BLaER1 (cell line): ENCODE measurements around the gene KLF13.

ENCODE experiments used
- H3K27ac ChIP-seq: shearing (Covaris generic); formaldehyde crosslinking; 2 replicates; pipeline ENCODE4 v1.8.1; 2022
- H3K27me3 ChIP-seq: shearing (Covaris generic); formaldehyde crosslinking; 2 replicates; pipeline ENCODE4 v1.8.1; 2022
- H3K36me3 ChIP-seq: shearing (Covaris generic); formaldehyde crosslinking; 2 replicates; pipeline ENCODE4 v1.8.1; 2022
- H3K4me1 ChIP-seq: shearing (Covaris generic); formaldehyde crosslinking; 2 replicates; pipeline ENCODE4 v1.8.1; 2022
- H3K4me2 ChIP-seq: shearing (Covaris generic); formaldehyde crosslinking; 2 replicates; pipeline ENCODE4 v1.8.1; 2022
- H3K4me3 ChIP-seq: shearing (Covaris generic); formaldehyde crosslinking; 2 replicates; pipeline ENCODE4 v1.8.1; 2022
- H3K9ac ChIP-seq: shearing (Covaris generic); formaldehyde crosslinking; 2 replicates; pipeline ENCODE4 v1.8.1; 2022
- H3K9me3 ChIP-seq: shearing (Covaris generic); formaldehyde crosslinking; 2 replicates; pipeline ENCODE4 v1.8.1; 2022
- H4K20me1 ChIP-seq: shearing (Covaris generic); formaldehyde crosslinking; 2 replicates; pipeline ENCODE4 v1.8.1; 2022
- Cebpa-rat ChIP-seq: shearing (Covaris generic); IDR thresholded peaks from 2 replicates; pipeline ENCODE4 v1.8.1; 2022

KLF13 gene

DNA sequence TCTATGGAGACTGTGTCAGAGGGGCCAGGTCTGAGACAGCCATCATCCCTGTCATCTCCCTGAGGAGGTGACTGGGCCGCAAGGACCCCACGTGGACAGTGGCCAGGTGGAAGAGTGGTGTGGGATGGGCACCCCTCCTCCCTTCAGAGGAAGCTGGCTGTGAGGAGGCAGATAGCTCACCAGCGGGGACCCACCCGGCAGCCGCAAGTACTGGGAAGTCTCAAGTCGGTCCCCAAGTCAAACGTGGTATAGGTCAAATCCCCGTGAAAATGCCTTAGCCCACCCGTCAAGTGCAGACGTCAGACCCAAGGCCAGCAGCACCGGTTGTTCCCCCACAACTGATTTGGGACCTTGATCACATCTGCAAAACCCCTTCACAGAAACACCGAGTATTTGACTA is 12.3 kb upstream of the KLF13 start:
- no peak overlapping the region for H3K4me2 ChIP-seq
- no peak overlapping the region for H3K9ac ChIP-seq
- peaks cover 29% of the 10 kb centered on the region for H3K4me1 ChIP-seq
- no peaks in the 10 kb centered on the region for H3K36me3 ChIP-seq
- H3K27me3 ChIP-seq = no peaks in the 10 kb centered on the region
- H4K20me1 ChIP-seq = no peaks in the 10 kb centered on the region
- H3K27ac ChIP-seq = no peak overlapping the region
- peaks cover 15% of the 10 kb centered on the region for H3K9me3 ChIP-seq
- no peak overlapping the region for H3K4me3 ChIP-seq
- no peak for TF ChIP-seq Cebpa-rat

DNA sequence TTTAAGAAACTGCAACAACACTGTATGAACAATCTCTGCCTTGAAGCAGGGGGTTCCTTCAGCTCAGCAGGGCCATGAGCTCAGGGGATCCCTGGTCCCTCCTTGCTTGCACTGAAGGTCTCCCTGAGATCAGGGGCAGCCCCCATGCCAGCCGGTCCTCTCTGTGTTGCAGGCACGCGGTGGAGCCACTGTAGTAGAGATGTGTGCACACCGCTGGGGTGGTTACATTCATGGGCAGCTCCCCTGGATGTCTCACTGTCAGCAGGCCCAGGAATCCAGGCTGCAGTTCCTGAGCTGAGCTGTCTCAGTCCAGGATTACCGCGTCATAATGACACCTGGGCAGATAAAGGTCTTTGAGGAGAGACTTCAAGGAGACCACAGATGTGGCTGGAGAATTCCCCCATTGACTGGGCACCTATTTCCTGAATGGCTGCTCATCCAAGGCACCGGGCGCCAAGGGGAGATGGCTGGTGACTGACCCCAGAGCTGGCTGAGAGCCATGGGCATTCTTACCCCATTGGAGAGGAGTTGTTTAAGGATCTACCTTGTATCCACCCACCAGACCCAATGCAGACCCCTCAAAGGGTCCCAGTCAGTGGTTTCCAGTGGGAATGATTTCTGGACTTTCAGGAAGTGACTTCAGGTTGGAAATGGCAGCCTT is 10.4 kb upstream of the KLF13 start:
- H3K9ac ChIP-seq = no peak overlapping the region
- H3K27ac ChIP-seq = no peak overlapping the region
- TF ChIP-seq Cebpa-rat = no peak
- H3K9me3 ChIP-seq = peaks cover 17% of the 10 kb centered on the region
- no peaks in the 10 kb centered on the region for H3K27me3 ChIP-seq
- H3K4me1 ChIP-seq = peaks cover 28% of the 10 kb centered on the region
- no peak overlapping the region for H3K4me3 ChIP-seq
- no peak overlapping the region for H3K4me2 ChIP-seq
- no peaks in the 10 kb centered on the region for H3K36me3 ChIP-seq
- no peaks in the 10 kb centered on the region for H4K20me1 ChIP-seq

GRCh38 chr15:31317017-31317416 is 9.6 kb upstream of the KLF13 start:
- no peak overlapping the region for H3K4me3 ChIP-seq
- H3K4me2 ChIP-seq = no peak overlapping the region
- H3K36me3 ChIP-seq = no peaks in the 10 kb centered on the region
- no peak overlapping the region for H3K9ac ChIP-seq
- H4K20me1 ChIP-seq = no peaks in the 10 kb centered on the region
- TF ChIP-seq Cebpa-rat = no peak
- H3K27ac ChIP-seq = no peak overlapping the region
- peaks cover 20% of the 10 kb centered on the region for H3K9me3 ChIP-seq
- peaks cover 32% of the 10 kb centered on the region for H3K4me1 ChIP-seq
- H3K27me3 ChIP-seq = no peaks in the 10 kb centered on the region

DNA sequence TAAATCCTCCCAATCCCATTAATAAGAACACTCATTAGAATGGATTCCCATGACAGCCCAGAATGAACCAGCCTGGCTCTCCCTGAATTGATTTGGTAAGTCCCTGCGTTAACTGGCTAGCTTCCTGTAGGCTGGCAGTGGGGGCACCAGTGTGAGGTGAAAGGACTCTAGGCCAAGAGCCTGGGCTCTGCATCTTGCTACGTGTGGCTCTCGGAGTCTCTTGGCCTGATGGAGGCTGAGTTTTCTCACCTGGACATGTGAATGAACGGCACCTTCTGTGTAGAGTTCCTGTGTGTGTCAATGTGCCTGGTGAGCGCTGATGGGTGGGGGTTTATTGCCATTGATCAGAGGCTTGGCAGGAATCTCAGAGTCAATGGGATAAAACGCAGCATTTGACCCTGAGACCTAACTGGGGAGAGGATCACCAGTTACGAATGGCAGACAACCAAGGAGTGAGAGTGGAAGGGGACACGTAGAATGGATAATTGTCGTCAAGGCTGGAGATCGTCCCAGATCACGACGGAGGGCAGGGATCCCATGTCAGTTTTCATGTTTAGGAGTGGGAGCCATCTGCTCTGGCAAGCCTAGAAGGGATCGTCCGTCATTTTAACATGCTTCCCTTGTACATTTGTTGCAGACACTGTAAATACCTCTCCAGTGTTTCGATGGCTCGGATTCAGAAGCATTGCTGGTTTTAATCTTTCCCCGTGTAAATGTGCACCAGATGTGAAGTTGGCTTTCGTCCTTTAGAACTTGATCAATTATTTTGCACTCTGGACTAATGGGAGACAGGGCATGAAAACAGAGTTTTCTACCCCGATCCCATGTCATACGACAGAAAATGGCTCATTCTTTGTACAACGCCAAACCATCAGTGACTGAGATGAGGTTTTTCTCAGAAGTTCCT is 9.0 kb upstream of the KLF13 start:
- H3K27me3 ChIP-seq = no peaks in the 10 kb centered on the region
- no peak overlapping the region for H3K27ac ChIP-seq
- no peak for TF ChIP-seq Cebpa-rat
- H3K4me3 ChIP-seq = no peak overlapping the region
- H3K9ac ChIP-seq = no peak overlapping the region
- no peaks in the 10 kb centered on the region for H4K20me1 ChIP-seq
- H3K36me3 ChIP-seq = no peaks in the 10 kb centered on the region
- H3K4me1 ChIP-seq = peaks cover 39% of the 10 kb centered on the region
- H3K9me3 ChIP-seq = peaks cover 20% of the 10 kb centered on the region
- H3K4me2 ChIP-seq = no peak overlapping the region

DNA sequence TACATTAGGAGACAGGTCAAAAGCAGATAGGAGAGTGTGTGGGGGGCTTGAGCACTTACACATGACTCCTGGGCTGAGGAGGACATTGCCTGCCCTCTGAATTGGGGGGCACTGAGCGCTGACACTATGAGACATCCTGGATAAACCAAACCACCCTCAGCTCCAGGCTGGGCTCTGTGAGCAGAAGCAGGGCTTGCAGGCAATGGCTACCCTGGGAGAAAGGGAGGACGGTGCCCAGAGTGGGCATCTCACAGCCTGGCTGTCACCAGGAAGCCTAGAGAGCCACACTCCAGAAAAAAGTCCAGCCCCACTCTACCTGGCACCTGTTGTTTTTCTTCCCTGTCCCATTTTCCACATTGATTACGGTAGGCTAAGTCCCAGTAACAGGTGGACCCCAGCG is 8.2 kb upstream of the KLF13 start:
- Histone ChIP-seq H3K36me3 (no peaks in the 10 kb centered on the region), H3K4me3 (no peak overlapping the region), H3K4me1 (peaks cover 44% of the 10 kb centered on the region), H3K27me3 (no peaks in the 10 kb centered on the region), H3K27ac (no peak overlapping the region), H3K9me3 (peaks cover 15% of the 10 kb centered on the region), H4K20me1 (no peaks in the 10 kb centered on the region), H3K4me2 (peak overlapping the region; percentile 54), H3K9ac (no peak overlapping the region)
- TF ChIP-seq Cebpa-rat = no peak

DNA sequence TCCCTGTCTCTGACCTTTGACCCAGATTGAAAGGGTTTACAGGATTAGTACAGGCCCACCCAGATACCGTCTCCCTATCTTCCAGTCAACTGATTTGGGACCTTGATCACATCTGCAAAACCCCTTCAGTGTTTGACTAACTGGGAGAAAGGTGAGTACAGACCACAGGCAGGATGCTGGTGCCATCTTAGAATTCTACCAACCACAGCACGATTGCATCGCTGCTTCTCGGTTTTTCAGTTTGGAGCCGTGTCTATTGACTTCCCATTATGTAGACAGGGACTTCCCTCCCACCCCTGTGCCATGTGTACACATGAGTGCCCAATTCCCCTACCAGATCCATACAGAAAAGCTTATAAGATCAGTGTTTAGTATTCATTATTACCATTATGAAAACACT is 6.6 kb upstream of the KLF13 start:
- Histone ChIP-seq H4K20me1 (no peaks in the 10 kb centered on the region), H3K9ac (no peak overlapping the region), H3K36me3 (no peaks in the 10 kb centered on the region), H3K4me3 (no peak overlapping the region), H3K27me3 (no peaks in the 10 kb centered on the region), H3K27ac (0 out of 2 replicates have a peak overlapping the region, but pooled peaks have one; percentile 5), H3K4me2 (peak overlapping the region; percentile 54), H3K4me1 (peaks cover 60% of the 10 kb centered on the region), H3K9me3 (peaks cover 5% of the 10 kb centered on the region; the same call in 1 of the 2 replicates)
- TF ChIP-seq Cebpa-rat = no peak

- no peak for TF ChIP-seq Cebpa-rat
- Histone ChIP-seq H3K4me2 (no peak overlapping the region), H3K9me3 (peaks cover 5% of the 10 kb centered on the region; the same call in 1 of the 2 replicates), H4K20me1 (no peaks in the 10 kb centered on the region), H3K27me3 (no peaks in the 10 kb centered on the region), H3K9ac (no peak overlapping the region), H3K27ac (no peak overlapping the region), H3K4me1 (peaks cover 60% of the 10 kb centered on the region), H3K36me3 (no peaks in the 10 kb centered on the region), H3K4me3 (no peak overlapping the region)
Measured at GRCh38 chr15:31321418-31321817, 5.2 kb upstream of the KLF13 start.

DNA sequence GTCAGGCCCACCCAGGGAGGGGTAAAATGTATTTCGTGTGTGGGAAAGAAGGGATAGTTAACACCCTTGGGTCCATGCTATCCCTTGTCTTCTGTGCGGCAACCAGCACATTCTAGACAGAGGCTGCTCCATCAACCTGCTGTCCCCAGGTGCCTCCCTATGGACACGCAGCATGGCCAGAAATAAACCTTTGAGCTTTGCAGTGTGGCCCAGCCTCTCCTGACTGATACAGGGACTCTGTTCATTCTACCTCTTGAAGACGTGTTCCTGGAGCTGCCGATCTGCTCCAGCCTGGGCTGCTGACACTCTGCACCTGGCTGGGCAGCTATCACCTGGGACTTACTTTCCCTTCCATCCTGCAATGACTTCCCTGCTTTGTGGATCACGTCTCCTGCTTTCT is 4.1 kb upstream of the KLF13 start:
- H3K9me3 ChIP-seq = peaks cover 5% of the 10 kb centered on the region; the same call in 1 of the 2 replicates
- H3K27me3 ChIP-seq = no peaks in the 10 kb centered on the region
- peak overlapping the region; percentile 30 for H3K4me2 ChIP-seq
- H3K36me3 ChIP-seq = no peaks in the 10 kb centered on the region
- H3K27ac ChIP-seq = no peak overlapping the region
- peaks cover 58% of the 10 kb centered on the region for H3K4me1 ChIP-seq
- TF ChIP-seq Cebpa-rat = no peak
- no peak overlapping the region for H3K4me3 ChIP-seq
- H4K20me1 ChIP-seq = no peaks in the 10 kb centered on the region
- no peak overlapping the region for H3K9ac ChIP-seq

- H3K27me3 ChIP-seq = no peaks in the 10 kb centered on the region
- H3K4me2 ChIP-seq = peak overlapping the region; percentile 96
- H3K9me3 ChIP-seq = peaks cover 5% of the 10 kb centered on the region; the same call in 1 of the 2 replicates
- peaks cover 57% of the 10 kb centered on the region for H3K4me1 ChIP-seq
- peaks cover 8% of the 10 kb centered on the region for H4K20me1 ChIP-seq
- no peak overlapping the region for H3K4me3 ChIP-seq
- 0 out of 2 replicates have a peak overlapping the region, but pooled peaks have one; percentile 12 for H3K9ac ChIP-seq
- H3K36me3 ChIP-seq = no peaks in the 10 kb centered on the region
- H3K27ac ChIP-seq = no peak overlapping the region
- TF ChIP-seq Cebpa-rat = no peak
Measured at GRCh38 chr15:31323627-31324026, 3.0 kb upstream of the KLF13 start.

- peaks cover 13% of the 10 kb centered on the region for H4K20me1 ChIP-seq
- H3K4me2 ChIP-seq = peak overlapping the region; percentile 96
- no peak overlapping the region for H3K9ac ChIP-seq
- peaks cover 5% of the 10 kb centered on the region; the same call in 1 of the 2 replicates for H3K9me3 ChIP-seq
- peaks cover 56% of the 10 kb centered on the region for H3K4me1 ChIP-seq
- H3K27me3 ChIP-seq = no peaks in the 10 kb centered on the region
- no peak overlapping the region for H3K4me3 ChIP-seq
- TF ChIP-seq Cebpa-rat = no peak
- no peaks in the 10 kb centered on the region for H3K36me3 ChIP-seq
- H3K27ac ChIP-seq = no peak overlapping the region
Measured at GRCh38 chr15:31324186-31324585, 2.4 kb upstream of the KLF13 start.
